Activated CD4-positive, alpha-beta T cell treated with anti-CD3 and anti-CD28 coated beads, Interleukin-2, amount 50 U/mL, for 1 hour (primary cell): ENCODE results near the gene PITPNM3.
"Not testable (repeated sequence)": the region's sequence is repeated elsewhere in the genome, so short reads cannot be mapped to it uniquely, and the experiment has no call there.

Source experiments
- DNase-seq: peaks from one replicate; pipeline ENCODE4 v3.0.0-alpha.2; 2020

Gene PITPNM3

GRCh38 chr17:6574687-6575595, 18.6 kb upstream of the PITPNM3 start:
- no peak for DNase-seq

GRCh38 chr17:6573982-6574686, 17.8 kb upstream of the PITPNM3 start:
- no peak for DNase-seq

- DNase-seq: not testable (repeated sequence)
Measured at GRCh38 chr17:6573495-6573894, 17.1 kb upstream of the PITPNM3 start.

- DNase-seq: no peak
Measured at GRCh38 chr17:6572972-6573370, 16.6 kb upstream of the PITPNM3 start.

GRCh38 chr17:6571452-6571781, 15.1 kb upstream of the PITPNM3 start:
- no peak for DNase-seq

- DNase-seq: no peak
Measured at GRCh38 chr17:6570731-6571451, 14.5 kb upstream of the PITPNM3 start.

- DNase-seq: no peak
Measured at GRCh38 chr17:6569370-6570285, 13.3 kb upstream of the PITPNM3 start.

GRCh38 chr17:6568184-6568758, 11.9 kb upstream of the PITPNM3 start:
- no peak for DNase-seq

- DNase-seq: no peak
Measured at GRCh38 chr17:6567528-6568183, 11.3 kb upstream of the PITPNM3 start.

- DNase-seq: no peak
Measured at GRCh38 chr17:6561446-6561845, 5.1 kb upstream of the PITPNM3 start.

- DNase-seq: no peak
Measured at GRCh38 chr17:6560496-6560895, 4.1 kb upstream of the PITPNM3 start.

- DNase-seq: no peak
Measured at GRCh38 chr17:6559753-6560215, 3.4 kb upstream of the PITPNM3 start.

- DNase-seq: no peak
Measured at GRCh38 chr17:6558932-6559752, 2.8 kb upstream of the PITPNM3 start.

GRCh38 chr17:6558276-6558675, 1.9 kb upstream of the PITPNM3 start:
- DNase-seq: no peak

GRCh38 chr17:6557040-6557438, 684 bp upstream of the PITPNM3 start:
- DNase-seq: no peak

- no peak for DNase-seq
Measured at GRCh38 chr17:6555331-6556120, 829 bp downstream of the PITPNM3 start.

GRCh38 chr17:6554871-6555330, 1.5 kb downstream of the PITPNM3 start:
- DNase-seq: no peak

- no peak for DNase-seq
Measured at GRCh38 chr17:6554342-6554741, 2.0 kb downstream of the PITPNM3 start.

GRCh38 chr17:6551869-6552531, 4.4 kb downstream of the PITPNM3 start:
- DNase-seq: no peak
